PFSK-1 (cell line): ENCODE results near the gene TAL1.

Source experiments
- FOXP2 ChIP-seq: optimal IDR thresholded peaks from 2 replicates; pipeline ENCODE3; 2011; ENCODE audit warnings: borderline replicate concordance, control low read depth, inconsistent platforms; ENCODE audit not compliant: insufficient read depth; ENCODE audit errors: extremely low read length, extremely low read depth
- POLR2AphosphoS5 ChIP-seq: IDR thresholded peaks from 2 replicates; pipeline ENCODE4 v1.6.1; 2012; ENCODE audit warnings: low read depth, mild to moderate bottlenecking, control low read depth, low read length, moderate library complexity
- SIN3A ChIP-seq: IDR thresholded peaks from 2 replicates; pipeline ENCODE4 v1.6.1; 2012; ENCODE audit warnings: mild to moderate bottlenecking, low read length, moderate library complexity, borderline replicate concordance; ENCODE audit not compliant: insufficient read depth
- TAF1 ChIP-seq: IDR thresholded peaks from 2 replicates; pipeline ENCODE4 v1.6.1; 2012; ENCODE audit warnings: low read length, control low read depth, borderline replicate concordance; ENCODE audit not compliant: insufficient read depth
- TF ChIP-seq, protein P1 (sequence below), 2 experiments: IDR thresholded peaks; 2 replicates each; pipeline versions ENCODE4 v1.6.1 to v1.8.0; 2011 to 2012; ENCODE audit warnings: low read depth in 2 of 2, low read length in 2 of 2, control low read depth in 1 of 2, inconsistent platforms in 1 of 2, mild to moderate bottlenecking in 1 of 2, moderate library complexity in 1 of 2; ENCODE audit not compliant: insufficient read depth in 1 of 2

DNA sequence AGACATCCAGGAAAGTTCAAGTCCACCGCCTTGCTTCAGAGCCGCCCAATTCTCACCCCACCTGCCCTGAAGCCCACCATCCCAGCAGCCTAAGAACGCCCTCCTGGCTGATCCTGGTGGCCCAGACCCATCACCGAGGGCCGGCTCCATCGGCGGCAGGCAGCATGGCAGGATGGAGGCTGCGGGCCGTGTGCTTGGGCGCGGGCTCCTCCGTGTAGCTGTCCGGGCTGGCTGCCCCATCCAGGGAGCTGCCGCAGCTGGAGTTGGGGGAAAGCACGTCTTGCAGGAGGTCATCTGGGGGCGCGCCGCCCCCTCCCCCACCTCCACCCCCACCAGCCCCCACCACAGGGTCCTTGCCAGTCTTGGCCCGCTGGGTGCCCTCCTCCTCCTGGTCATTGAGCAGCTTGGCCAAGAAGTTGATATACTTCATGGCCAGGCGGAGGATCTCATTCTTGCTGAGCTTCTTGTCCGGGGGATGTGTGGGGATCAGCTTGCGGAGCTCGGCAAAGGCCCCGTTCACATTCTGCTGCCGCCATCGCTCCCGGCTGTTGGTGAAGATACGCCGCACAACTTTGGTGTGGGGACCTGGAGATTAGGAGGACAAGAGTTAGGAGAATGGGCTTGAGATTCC, 12.3 kb downstream of the TAL1 start:
- no peak for TF ChIP-seq TAF1
- TF ChIP-seq, protein P1, sequence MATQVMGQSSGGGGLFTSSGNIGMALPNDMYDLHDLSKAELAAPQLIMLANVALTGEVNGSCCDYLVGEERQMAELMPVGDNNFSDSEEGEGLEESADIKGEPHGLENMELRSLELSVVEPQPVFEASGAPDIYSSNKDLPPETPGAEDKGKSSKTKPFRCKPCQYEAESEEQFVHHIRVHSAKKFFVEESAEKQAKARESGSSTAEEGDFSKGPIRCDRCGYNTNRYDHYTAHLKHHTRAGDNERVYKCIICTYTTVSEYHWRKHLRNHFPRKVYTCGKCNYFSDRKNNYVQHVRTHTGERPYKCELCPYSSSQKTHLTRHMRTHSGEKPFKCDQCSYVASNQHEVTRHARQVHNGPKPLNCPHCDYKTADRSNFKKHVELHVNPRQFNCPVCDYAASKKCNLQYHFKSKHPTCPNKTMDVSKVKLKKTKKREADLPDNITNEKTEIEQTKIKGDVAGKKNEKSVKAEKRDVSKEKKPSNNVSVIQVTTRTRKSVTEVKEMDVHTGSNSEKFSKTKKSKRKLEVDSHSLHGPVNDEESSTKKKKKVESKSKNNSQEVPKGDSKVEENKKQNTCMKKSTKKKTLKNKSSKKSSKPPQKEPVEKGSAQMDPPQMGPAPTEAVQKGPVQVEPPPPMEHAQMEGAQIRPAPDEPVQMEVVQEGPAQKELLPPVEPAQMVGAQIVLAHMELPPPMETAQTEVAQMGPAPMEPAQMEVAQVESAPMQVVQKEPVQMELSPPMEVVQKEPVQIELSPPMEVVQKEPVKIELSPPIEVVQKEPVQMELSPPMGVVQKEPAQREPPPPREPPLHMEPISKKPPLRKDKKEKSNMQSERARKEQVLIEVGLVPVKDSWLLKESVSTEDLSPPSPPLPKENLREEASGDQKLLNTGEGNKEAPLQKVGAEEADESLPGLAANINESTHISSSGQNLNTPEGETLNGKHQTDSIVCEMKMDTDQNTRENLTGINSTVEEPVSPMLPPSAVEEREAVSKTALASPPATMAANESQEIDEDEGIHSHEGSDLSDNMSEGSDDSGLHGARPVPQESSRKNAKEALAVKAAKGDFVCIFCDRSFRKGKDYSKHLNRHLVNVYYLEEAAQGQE (IDR thresholded peaks at IDR 0.05; ENCODE audit: insufficient read depth in 1 of 2, low read depth in 2 of 2, low read length in 2 of 2): no peak
- TF ChIP-seq POLR2AphosphoS5: no peak
- no peak for TF ChIP-seq SIN3A
- TF ChIP-seq FOXP2: no peak
